ENCODE data around the gene GLG1.
A peak's percentile ranks its signal among the peaks of the same experiment; 100 is the strongest.

The GLG1 gene

DNA sequence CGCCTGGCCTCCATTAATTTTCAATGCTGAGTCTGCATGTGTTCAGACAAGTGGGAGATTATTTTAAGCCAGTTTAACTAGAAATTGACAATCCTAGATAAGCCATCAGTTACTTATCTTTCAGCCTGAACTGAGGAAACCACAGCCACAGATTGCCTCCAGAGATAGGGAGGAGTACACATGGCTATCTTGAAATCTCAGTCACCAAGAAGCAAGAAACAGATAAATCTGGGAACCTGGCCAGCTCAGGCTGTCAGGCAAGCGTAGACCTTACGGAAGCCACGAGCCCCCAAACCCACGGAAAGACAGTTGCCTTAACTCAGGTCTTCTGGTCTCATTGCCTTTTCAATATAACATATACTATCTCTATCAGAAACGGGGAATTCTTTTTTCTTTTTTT is 2.0 kb upstream of the GLG1 start:
- peak; percentile 1 for DNase-seq (ENCODE audit: low read depth, low spot score)

DNA sequence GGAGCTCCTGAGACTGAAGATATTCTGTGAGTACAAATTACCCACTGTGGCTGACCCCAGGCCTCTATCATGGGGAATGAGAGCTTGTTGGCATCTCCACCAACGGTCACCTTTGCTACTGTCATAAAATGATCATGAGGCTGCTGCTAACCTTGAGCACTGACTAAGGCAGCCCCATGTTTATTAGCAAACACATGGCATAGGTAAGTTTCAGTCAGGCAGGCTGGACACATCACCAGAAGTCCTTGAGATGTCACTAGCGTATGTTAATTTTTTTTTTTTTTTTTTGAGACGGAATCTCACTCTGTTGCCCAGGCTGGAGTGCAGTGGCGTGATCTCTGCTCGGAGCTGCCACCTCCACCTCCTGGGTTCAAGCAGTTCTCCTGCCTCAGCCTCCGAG is 1.5 kb upstream of the GLG1 start:
- no peak for DNase-seq (ENCODE audit: low read depth, low spot score)

DNA sequence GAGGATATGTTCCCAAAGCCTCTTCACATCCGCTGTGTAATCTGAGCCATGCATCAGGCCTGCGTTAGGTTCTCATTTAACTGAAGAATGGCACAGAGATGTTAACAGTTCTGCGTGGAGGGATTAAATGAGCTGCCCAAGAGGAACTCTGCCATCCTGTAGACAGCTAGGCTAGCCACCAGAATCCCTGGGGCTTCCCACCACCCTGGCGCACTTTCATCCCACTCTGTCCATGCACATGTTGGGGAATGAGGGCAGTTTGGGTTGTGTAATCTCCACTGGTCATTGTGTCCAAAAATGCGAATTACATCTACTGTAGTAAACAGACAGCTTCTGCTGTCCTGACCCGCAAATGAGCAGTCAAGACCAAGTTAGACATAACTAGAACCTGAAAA is 1.0 kb upstream of the GLG1 start:
- no peak for DNase-seq (ENCODE audit: low read depth, low spot score)

DNA sequence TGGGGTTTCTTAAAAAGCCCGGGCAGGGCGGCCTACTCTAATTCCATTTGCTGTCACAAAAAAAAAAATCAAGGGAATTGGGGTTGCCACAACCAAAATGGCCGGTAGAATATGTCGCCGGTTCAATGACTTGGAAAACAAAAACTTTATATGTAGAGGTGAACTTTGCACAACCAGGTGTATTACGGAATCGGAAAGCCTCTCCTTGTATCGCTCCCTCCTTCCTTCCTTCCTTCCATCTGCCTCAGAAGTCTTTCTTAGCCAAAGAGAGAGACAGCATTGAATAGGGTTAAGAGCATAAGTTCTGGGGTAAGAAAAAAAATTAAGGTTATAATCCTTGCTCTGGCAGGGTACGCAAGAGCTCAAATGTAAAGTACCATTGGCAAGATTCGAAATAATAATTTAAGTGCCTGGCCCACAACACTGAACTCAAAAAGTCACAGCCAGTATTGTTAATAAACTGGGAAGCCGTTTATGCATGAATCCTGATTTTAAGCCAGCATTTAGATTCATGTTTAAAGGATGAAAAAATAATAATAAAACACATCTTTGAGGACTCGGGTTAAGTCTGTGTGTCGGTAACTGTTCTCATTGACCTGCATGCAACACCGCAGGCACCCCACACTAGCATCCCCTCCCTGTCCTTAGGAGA is 522 bp upstream of the GLG1 start:
- no peak for DNase-seq (ENCODE audit: low read depth, low spot score)

DNA sequence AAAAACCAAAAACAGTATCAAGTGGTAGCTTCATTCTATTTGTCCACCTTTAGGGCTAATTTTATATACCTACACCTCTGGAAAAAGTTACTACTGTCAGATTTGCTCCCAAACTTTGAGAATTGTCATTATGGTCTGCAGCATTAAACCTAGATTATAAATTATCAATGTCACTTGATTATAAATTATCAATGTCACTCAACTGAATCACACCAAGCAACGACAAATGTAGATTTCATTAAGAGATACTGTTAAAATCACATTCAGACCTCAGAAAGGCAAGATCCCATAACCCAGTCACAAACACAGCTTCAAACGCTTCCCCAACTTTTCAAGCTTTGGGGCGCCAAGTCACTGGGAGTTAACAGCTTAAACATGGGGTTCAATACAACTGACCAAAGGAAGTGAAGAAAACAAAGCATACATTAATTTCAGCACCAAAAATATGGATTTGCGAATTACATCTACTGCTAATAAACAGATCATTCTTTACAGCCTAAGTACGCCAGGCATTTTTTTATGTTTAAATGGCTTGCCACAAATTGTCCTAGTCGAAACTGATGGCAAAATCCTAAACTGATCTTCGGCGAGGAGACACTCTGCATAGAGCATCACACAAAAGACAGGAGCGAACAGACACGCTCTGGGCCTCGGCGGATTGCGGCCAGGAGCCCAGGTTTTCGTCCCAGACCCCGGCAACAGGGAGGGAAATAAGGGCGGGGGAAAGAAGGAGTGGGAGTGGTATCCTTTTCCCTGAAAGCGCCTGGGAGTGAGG is 981 bp downstream of the GLG1 start:
- DNase-seq (ENCODE audit: low read depth, low spot score), result no peak

DNA sequence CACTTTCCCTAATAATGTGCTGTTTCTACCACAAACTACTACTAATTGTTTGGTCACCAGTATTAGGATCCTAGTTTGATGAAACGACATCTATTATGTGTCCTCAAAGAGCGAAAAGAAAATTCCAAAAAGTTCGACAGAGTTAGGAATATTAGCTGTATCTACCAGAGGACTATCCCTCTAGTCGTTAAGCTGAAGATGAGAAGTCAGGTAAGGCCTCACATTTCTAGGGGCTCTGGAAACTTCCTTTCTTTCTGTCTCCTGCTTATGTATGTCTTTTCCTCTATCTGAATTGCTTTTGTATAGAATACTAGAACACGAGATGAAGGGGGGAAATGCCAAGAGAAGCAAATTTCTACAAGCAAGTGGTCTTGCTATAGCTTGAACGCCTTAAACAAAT is 1.6 kb downstream of the GLG1 start:
- no peak for DNase-seq (ENCODE audit: low read depth, low spot score)

DNA sequence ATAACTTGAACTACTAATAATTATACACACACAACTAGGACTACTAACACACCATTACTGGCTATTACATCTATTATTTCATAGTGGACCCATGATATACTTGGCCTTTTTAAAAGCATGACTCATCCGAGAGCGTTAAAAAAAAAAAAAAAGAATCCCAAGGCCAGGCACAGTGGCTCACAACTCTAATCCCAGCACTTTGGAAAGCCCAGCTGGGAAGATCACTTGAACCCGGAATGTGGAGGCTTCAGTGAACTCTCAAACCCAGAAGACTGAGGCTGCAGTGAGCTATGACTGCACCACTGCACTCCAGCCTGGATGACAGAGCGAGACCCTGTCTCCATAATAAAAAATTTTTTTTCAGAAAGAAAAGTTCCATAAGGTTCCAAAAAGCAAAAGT is 3.1 kb downstream of the GLG1 start:
- DNase-seq (ENCODE audit: low read depth, low spot score), result no peak

DNA sequence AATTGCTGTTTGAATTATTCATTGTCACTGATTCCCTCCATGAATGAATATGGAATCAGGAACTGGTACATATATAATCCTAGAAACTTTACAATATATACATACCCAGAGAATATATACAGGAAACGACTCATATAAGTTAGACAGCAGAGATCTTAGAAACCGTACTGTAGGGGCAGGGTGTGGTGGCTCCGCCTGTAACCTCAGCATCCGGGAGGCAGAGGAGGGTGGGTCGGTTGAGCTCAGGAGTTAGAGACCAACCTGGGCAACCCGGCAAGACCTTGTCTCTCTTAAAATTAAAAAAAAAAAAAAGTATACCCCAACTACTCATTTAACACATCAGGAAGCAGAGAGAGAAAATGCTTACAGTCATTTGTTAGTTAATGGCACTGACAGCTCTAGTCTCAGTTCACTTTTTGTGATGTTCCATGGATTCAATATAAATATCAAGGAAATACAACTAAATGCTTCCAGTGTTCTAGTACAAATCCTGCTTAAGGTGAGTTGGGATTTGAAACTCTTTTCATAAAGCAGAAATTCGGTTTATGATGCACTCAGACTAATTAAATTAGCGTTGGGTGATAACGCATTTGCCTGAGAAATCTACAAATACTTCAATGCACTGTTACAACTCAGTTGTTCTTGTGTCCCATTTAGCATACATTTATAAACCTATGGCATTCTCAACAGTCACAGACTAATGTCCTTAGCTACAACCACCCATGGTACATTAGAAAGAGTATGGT is 5.6 kb downstream of the GLG1 start:
- DNase-seq (ENCODE audit: low read depth, low spot score), result peak; percentile 39

DNA sequence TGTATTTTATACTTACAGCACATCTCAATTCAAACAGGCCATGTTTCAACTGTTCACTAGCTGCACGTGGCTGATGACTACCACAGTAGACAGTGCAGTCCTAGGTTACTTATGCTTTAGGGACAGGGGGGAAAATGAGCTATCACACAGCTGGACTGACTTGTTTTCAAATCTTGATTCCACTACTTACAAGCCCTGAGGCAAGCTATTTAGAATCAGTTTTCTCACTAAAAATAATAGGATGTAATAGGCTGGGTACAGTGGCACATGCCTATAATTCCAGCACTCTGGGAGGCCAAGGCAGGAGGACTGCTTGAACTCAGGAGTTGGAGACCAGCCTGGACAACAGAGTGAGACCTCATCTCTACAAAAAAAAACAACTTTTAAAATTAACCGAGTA is 10.3 kb downstream of the GLG1 start:
- DNase-seq (ENCODE audit: low read depth, low spot score), result no peak

DNA sequence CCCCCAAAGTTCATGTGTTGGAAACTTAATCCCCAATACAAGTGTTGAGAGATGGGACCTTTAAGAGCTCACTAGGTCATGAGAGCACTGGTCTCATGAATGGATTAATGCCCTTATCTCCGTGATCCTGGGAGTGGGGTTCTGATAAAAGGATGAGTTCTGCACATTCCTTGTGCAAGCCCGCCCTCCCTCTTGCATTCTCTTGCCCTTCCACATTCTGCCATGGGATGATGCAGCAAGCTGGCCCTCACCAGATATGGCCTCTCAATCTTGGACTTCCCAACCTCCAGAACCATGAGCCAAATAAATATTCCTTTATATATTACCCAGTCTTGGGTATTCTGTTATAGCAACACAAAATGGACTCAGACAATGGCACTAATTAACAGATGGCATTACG is 14.1 kb downstream of the GLG1 start:
- no peak for DNase-seq (ENCODE audit: low read depth, low spot score)

DNA sequence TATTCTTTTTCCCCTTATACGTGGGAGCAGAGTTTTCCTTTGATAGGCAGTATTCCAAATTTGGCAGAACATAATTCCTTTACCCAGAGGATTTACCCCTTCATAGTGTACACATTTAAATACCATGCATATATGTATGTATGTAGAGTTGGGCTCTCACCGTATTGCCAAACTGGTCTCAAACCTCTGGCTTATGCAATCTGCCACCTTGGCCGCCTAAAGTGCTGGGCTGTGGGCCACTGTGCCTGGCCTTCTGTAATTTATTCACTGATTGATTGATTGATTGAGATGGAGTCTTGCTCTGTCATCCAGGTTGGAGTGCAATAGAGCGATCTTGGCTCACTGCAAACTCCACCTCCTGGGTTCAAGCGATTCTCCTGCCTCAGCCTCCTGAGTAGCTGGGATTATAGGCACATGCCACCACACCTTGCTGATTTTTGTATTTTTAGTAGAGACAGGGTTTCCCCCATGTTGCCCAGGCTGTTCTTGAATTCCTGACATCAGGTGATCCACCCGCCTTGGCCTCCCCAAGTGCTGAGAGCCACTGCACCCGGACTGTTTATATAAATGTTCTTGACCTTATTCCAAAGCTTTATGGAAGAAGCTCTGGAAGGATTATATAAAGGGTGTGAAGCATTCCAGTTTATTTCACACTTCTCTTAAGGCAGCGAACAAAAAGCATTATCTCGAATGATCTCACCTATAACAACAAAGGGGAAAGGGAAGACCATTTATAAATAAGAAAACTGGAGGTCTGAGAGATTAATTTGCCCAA is 14.9 kb downstream of the GLG1 start:
- no peak for DNase-seq (ENCODE audit: low read depth, low spot score)

DNA sequence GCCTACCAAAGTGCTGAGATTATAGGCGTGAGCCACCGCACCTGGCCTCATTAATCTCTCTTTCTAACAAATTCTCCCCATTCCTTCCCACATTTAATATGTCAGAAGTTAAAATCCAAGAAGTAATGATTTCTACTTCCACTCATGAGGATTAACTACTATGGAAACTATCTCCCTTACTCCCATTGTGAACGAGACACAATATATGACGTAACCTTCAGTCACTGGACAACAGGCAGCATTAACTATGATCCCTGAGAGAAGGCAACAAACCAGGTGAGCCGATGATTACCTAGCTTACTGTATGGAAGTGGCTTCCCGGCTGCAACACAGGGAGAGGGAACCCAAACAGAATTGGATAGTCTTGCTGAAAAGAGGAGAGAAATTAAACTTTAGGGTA is 20.0 kb downstream of the GLG1 start:
- DNase-seq (ENCODE audit: low read depth, low spot score), result no peak

DNA sequence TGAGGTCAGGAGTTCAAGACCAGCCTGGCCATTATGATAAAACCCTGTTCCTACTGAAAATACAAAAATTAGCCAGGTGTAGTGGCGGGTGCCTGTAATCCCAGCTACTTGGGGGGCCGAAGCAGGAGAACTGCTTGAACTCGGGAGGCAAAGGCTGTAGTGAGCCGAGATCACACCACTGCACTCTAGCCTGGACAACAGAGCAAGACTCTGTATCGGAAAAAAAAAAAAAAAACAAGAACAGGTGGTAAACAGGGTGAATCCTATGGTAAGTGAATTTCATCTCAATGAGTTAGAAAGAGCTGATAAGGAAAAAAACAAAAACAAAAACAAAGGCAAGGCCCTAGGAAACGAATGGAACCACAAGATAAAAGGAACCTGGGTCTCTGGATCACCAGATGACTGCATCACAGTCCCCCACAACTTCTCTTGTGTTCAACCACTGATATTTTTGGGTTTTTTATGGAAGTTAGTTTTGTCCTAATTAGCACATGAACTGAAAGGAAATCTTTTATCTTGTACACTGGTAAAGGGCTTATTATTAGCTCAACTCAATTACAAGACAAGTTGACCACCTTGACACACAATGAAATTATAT is 21.0 kb downstream of the GLG1 start:
- DNase-seq (ENCODE audit: low read depth, low spot score), result no peak

DNA sequence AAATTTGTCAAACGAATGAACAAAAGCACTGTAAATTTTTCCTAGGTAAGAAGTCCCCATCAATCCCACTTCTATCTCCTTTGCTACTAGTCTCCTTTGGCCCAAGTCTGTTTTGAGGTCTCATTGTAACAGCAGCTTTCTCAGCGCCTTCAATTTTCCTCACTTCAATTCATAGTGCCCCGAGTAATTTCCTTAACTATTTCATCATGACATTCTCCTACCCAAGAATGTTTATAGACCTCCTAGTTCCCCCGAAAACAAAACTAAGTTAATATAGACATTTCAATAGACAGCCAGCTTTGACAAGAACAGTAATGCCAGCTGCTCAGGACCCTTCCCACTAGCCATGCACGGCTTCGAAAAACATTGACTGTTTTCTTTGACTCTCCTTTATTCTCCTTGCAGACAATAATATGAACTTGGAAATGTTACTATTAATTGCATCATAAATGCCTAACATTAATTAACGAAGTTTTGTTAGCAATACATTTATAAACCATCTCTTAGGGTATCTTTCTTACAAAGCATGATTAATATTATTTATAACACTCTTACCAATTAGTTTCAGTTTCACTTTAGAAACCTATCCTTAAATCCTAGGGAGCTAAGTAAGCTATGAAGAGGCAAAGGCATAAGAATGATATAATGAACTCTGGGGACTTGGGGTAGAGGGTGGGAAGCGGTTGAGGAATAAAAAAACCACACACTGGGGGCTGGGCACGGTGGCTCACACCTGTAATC is 22.8 kb downstream of the GLG1 start:
- DNase-seq (ENCODE audit: low read depth, low spot score), result no peak

DNA sequence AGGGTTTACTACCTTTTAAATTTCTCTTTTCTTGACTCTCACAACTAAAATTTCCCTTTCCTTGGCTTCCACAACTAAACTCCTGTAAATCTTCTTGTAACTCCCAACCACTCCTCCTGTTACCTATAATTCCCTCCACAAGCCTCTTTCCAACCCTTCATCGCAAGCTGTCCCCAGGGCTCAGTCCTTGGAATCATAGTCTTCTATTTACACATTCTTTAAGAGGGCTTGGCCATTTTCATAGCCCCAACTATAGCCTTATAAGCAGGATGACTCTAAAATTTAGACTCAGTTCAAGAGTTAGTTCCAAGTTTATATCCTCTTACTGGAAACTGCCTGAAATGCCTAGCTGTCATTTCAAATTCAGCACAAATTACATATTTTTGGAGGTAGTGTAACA is 23.9 kb downstream of the GLG1 start:
- no peak for DNase-seq (ENCODE audit: low read depth, low spot score)

DNA sequence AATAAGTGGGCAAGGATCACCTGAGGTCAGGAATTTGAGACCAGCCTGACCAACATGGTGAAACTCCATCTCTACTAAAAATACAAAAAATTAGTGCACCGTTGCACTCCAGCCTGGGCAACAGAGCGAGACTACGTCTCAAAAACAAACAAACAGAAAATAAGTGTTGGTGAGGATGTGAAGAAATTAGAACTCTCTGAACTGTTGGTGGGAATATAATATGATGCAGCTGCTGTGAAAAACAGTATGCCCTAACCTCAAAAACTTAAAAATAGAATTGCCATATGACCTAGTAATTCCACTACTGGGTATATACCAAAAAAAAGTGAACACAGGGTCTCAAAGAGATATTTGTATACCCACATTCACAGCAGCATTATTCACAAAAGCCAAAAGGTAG is 26.1 kb downstream of the GLG1 start:
- no peak for DNase-seq (ENCODE audit: low read depth, low spot score)

DNA sequence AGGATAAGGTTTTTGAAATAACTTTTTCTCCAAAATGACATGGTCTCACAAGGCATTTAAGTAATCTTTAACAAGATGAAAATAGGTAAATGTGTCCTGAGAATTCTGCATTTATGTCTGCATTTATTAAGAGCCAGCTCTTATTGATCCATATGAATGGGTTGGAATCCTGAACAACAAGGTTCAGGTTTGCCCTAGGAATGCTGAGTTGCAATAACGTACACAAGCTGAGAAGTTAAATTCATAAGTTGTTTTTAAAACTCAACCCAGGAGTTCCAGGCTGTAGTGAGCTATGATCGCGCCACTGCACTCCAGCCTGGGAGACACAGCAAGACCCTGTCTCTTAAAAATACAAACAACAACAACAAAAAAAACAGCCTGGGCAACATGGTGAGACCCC is 28.1 kb downstream of the GLG1 start:
- DNase-seq (ENCODE audit: low read depth, low spot score), result no peak

DNA sequence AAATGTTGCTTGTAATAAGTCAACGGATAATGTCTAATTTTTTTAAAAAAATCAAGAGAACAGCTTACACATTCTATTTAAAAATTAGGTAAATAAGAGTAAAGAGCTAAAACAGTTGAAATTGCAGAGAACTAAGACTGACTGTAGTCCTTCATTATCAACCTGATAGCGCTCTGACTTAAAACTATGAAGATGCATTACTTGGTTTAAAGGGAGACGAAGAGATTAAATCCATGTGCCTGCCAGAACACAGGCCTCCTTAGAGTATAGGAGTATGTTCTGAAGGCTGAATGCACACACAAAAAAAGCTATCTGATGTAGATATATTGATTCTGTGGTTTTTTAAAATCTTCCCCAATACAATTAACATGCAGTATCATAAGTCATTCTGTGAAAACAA is 28.5 kb downstream of the GLG1 start:
- no peak for DNase-seq (ENCODE audit: low read depth, low spot score)

DNA sequence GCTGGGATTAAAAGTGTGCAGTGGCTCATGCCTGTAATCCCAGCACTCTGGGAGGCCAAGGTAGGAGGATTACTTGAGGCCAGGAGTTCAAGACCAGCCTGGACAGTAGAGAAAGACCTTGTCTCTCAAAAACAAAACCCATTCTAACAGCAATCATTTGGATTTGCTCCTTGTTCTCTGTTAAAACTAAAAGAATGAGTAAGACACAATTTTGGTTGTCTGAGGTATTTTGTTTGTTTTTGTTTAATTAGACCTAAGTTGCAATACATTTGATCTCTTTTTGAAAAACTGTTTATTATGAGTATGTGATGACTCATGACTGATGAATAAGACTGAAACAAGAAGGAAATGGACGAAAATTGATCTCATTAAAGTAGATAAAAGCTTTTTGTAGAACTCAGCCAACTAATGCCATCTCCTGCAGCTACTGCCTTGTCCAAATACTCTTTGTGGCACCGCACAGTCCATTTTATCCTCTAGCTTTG is 29.0 kb downstream of the GLG1 start:
- DNase-seq (ENCODE audit: low read depth, low spot score), result no peak

DNA sequence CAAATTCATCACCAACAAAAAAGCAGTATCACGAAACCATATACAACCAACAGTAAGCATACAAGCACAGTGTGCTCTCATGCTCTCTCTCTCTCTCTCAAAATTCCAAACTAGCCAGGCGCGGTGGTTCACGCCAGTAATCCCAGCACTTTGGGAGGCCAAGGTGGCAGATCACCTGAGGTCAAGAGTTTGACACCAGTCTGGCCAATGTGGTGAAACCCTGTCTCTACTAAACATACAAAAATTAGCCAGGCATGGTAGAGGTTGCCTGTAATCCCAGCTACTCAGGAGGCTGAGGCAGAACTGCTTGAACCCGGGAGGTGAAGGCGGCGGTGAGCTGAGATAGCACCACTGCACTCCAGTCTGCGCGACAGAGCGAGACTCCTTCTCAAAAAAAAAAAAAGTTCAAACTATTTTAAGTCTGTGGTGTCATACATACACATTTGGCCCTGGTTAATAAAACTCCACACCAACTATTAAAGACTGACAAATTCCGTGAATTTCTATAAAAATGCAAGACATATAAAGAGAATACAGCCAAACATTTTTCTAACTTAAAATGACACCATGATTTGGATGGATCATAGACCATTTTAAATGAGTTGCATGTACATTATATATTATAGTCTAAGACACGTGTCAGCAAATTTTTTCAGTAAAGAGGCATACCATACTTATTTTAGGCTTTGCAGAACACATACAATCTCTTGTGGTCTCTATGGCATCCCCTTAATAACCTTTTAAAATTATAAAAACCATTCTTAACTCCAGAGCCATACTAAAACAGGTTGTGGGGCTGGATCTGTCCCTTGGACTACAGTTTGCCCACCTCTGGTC is 30.9 kb downstream of the GLG1 start:
- no peak for DNase-seq (ENCODE audit: low read depth, low spot score)
